Retina (tissue), 1 donor: ENCODE data around the gene TBC1D9.
"Not testable (repeated sequence)": the region's sequence is repeated elsewhere in the genome, so short reads cannot be mapped to it uniquely, and the experiment has no call there.

Experiments used
- DNase-seq: peaks from one replicate; pipeline ENCODE4 v3.0.0-alpha.2; 2016

Gene TBC1D9

GRCh38 chr4:140752291-140753068 lies 3.7 kb downstream of the TBC1D9 start:
- DNase-seq, result no peak

- DNase-seq, result no peak
Observed at GRCh38 chr4:140750470-140750869, 5.7 kb downstream of the TBC1D9 start.

- no peak for DNase-seq
Observed at GRCh38 chr4:140748171-140748570, 8.0 kb downstream of the TBC1D9 start.

GRCh38 chr4:140746546-140746945 lies 9.6 kb downstream of the TBC1D9 start:
- DNase-seq, result not testable (repeated sequence)

GRCh38 chr4:140744421-140744820 lies 11.8 kb downstream of the TBC1D9 start:
- no peak for DNase-seq

GRCh38 chr4:140743194-140743931 lies 12.8 kb downstream of the TBC1D9 start:
- DNase-seq, result peak; percentile 33

- no peak for DNase-seq
Observed at GRCh38 chr4:140742838-140743193, 13.4 kb downstream of the TBC1D9 start.

GRCh38 chr4:140740906-140741670 lies 15.1 kb downstream of the TBC1D9 start:
- no peak for DNase-seq

GRCh38 chr4:140740422-140740821 lies 15.8 kb downstream of the TBC1D9 start:
- DNase-seq, result no peak

- DNase-seq, result no peak
Observed at GRCh38 chr4:140739971-140740370, 16.2 kb downstream of the TBC1D9 start.

GRCh38 chr4:140738139-140738538 lies 18.0 kb downstream of the TBC1D9 start:
- no peak for DNase-seq

- no peak for DNase-seq
Observed at GRCh38 chr4:140736669-140737343, 19.4 kb downstream of the TBC1D9 start.

- DNase-seq, result no peak
Observed at GRCh38 chr4:140735779-140736391, 20.3 kb downstream of the TBC1D9 start.

- no peak for DNase-seq
Observed at GRCh38 chr4:140735317-140735716, 20.9 kb downstream of the TBC1D9 start.

- DNase-seq, result no peak
Observed at GRCh38 chr4:140732780-140733179, 23.4 kb downstream of the TBC1D9 start.

GRCh38 chr4:140729344-140730049 lies 26.7 kb downstream of the TBC1D9 start:
- no peak for DNase-seq

GRCh38 chr4:140726776-140727500 lies 29.2 kb downstream of the TBC1D9 start:
- no peak for DNase-seq

- DNase-seq, result no peak
Observed at GRCh38 chr4:140725556-140725955, 30.6 kb downstream of the TBC1D9 start.

- no peak for DNase-seq
Observed at GRCh38 chr4:140724760-140725159, 31.4 kb downstream of the TBC1D9 start.

GRCh38 chr4:140720387-140721304 lies 35.5 kb downstream of the TBC1D9 start:
- no peak for DNase-seq
